ENCODE measurements around the gene CSNK2A3. TPM values are rescaled to one million over a fixed set of nuclear protein-coding genes. Genes with fewer than 3 reads are reported as not detected.
A peak's percentile ranks its signal among the peaks of the same experiment; 100 is the strongest.

CSNK2A3 gene
- polyA plus RNA-seq, 1 donor (not counting 4 experiments of a cell fraction or from before 2014, with no cell fraction given), result 2.6 TPM

GRCh38 chr11:11313902-11314692 lies 39.0 kb downstream of the CSNK2A3 start:
- Histone ChIP-seq H3K36me3 (ENCODE audit: control insufficient read depth in 2 of 2, extremely low read depth in 1 of 2, insufficient read depth in 2 of 2, low read length in 2 of 2) (no peaks in the 10 kb centered on the region), H3K4me3 (ENCODE audit: control insufficient read depth in 2 of 3, extremely low read depth in 1 of 3, insufficient read depth in 2 of 3, low read depth in 1 of 3, low read length in 3 of 3) (no peak overlapping the region), H3K27me3 (ENCODE audit: control insufficient read depth, extremely low read depth, insufficient read depth, low read length) (no peaks in the 10 kb centered on the region), H3K4me2 (ENCODE audit: control insufficient read depth, extremely low read depth, insufficient read depth, low read depth, low read length) (peak overlapping the region; percentile 26), H4K20me1 (ENCODE audit: control insufficient read depth, extremely low read depth, insufficient read depth, low read length) (no peaks in the 10 kb centered on the region), H3K9me3 (ENCODE audit: control insufficient read depth, low read depth, low read length) (no peaks in the 10 kb centered on the region), H3K27ac (ENCODE audit: control insufficient read depth, insufficient read depth, low read length) (peak overlapping the region; percentile 25), H2AFZ (ENCODE audit: control insufficient read depth, low read length) (no peak overlapping the region), H3K79me2 (ENCODE audit: control insufficient read depth, insufficient read depth, low read length) (no peaks in the 10 kb centered on the region), H3K4me1 (ENCODE audit: control insufficient read depth, extremely low read depth, insufficient read depth, low read length) (peaks cover 19% of the 10 kb centered on the region), H3K9me1 (ENCODE audit: control insufficient read depth, extremely low read depth, insufficient read depth, low read length) (no peaks in the 10 kb centered on the region), H3K9ac (ENCODE audit: control insufficient read depth, extremely low read depth, insufficient read depth, low read length) (no peak overlapping the region)
- DNase-seq (ENCODE audit: low read depth, low spot score) (no peak), FAIRE-seq (no peak)
- dilution Hi-C loops (cut with MboI; ENCODE audit: extremely low pct_ligation_motif_present, low sequenced_read_pairs), result no loop called here
- TF ChIP-seq EZH2 (IDR thresholded peaks at IDR 0.05; ENCODE audit: low read length) (no peak), CTCF (optimal IDR thresholded peaks at IDR 0.05 in 1 of 3, IDR thresholded peaks at IDR 0.05 in 1 of 3, conservative IDR thresholded peaks at IDR 0.05 in 1 of 3; ENCODE audit: extremely low read depth in 1 of 3, insufficient read depth in 2 of 3, low read length in 3 of 3) (no peak)

- dilution Hi-C loops (cut with MboI; ENCODE audit: extremely low pct_ligation_motif_present, low sequenced_read_pairs), result no loop called here
- Histone ChIP-seq H3K36me3 (ENCODE audit: control insufficient read depth in 2 of 2, extremely low read depth in 1 of 2, insufficient read depth in 2 of 2, low read length in 2 of 2) (no peaks in the 10 kb centered on the region), H3K27me3 (ENCODE audit: control insufficient read depth, extremely low read depth, insufficient read depth, low read length) (no peaks in the 10 kb centered on the region), H3K4me3 (ENCODE audit: control insufficient read depth in 2 of 3, extremely low read depth in 1 of 3, insufficient read depth in 2 of 3, low read depth in 1 of 3, low read length in 3 of 3) (no peak overlapping the region), H3K4me1 (ENCODE audit: control insufficient read depth, extremely low read depth, insufficient read depth, low read length) (peaks cover 19% of the 10 kb centered on the region), H3K9me1 (ENCODE audit: control insufficient read depth, extremely low read depth, insufficient read depth, low read length) (no peaks in the 10 kb centered on the region), H3K27ac (ENCODE audit: control insufficient read depth, insufficient read depth, low read length) (peak overlapping the region; percentile 35), H4K20me1 (ENCODE audit: control insufficient read depth, extremely low read depth, insufficient read depth, low read length) (no peaks in the 10 kb centered on the region), H2AFZ (ENCODE audit: control insufficient read depth, low read length) (no peak overlapping the region), H3K4me2 (ENCODE audit: control insufficient read depth, extremely low read depth, insufficient read depth, low read depth, low read length) (peak overlapping the region; percentile 26), H3K79me2 (ENCODE audit: control insufficient read depth, insufficient read depth, low read length) (no peaks in the 10 kb centered on the region), H3K9ac (ENCODE audit: control insufficient read depth, extremely low read depth, insufficient read depth, low read length) (no peak overlapping the region), H3K9me3 (ENCODE audit: control insufficient read depth, low read depth, low read length) (no peaks in the 10 kb centered on the region)
- DNase-seq (ENCODE audit: low read depth, low spot score) (peak; percentile 50), FAIRE-seq (peak; percentile 96)
- peak in 1 of 3 experiments; percentile 3 for TF ChIP-seq CTCF (optimal IDR thresholded peaks at IDR 0.05 in 1 of 3, IDR thresholded peaks at IDR 0.05 in 1 of 3, conservative IDR thresholded peaks at IDR 0.05 in 1 of 3; ENCODE audit: extremely low read depth in 1 of 3, insufficient read depth in 2 of 3, low read length in 3 of 3)
- TF ChIP-seq EZH2 (IDR thresholded peaks at IDR 0.05; ENCODE audit: low read length), result no peak
These were observed 39.6 kb downstream of the CSNK2A3 start for GRCh38 chr11:11313426-11313825.

All from keratinocyte (primary cell).